Vagina (tissue), 2 donors: ENCODE results near the gene ATG2B. TPM values are rescaled to one million over a fixed set of nuclear protein-coding genes. Genes with fewer than 3 reads are reported as not detected.
A peak's percentile ranks its signal among the peaks of the same experiment; 100 is the strongest.

ENCODE experiments used
- DNase-seq, 2 donors: peaks; one replicate each; pipeline ENCODE4 v3.0.0-alpha.2; 2017; ENCODE audit errors: extremely low spot score in 2 of 2
- H3K27ac ChIP-seq: fragments of 200-600 bp; sonication (generic); one replicate; pipeline ENCODE4 v1.5.1; 2019
- H3K27me3 ChIP-seq: fragments of 200-600 bp; sonication (generic); one replicate; pipeline ENCODE4 v1.5.1; 2019
- H3K36me3 ChIP-seq, 2 donors: fragments of 200-600 bp; sonication (generic); one replicate each; pipeline ENCODE4 v1.5.1; 2017 to 2019
- H3K4me1 ChIP-seq: fragments of 200-600 bp; sonication (generic); one replicate; pipeline ENCODE4 v1.5.1; 2019
- H3K4me3 ChIP-seq, 2 donors: fragments of 200-600 bp; sonication (generic); 1 replicate in 1 of 2; 2 replicates in 1 of 2; pipeline ENCODE4 v1.5.1; 2016 to 2019
- H3K9me3 ChIP-seq: fragments of 200-600 bp; sonication (generic); one replicate; pipeline ENCODE4 v1.5.1; 2019
- CTCF ChIP-seq, 3 experiments: fragments of 450-650 bp in 2 of 3; fragments of 200-600 bp in 1 of 3; sonication (generic) in 1 of 3; IDR thresholded peaks; one replicate each; pipeline ENCODE4 v1.5.1; 2017 to 2019; ENCODE audit warnings: antibody characterized with exemption in 3 of 3, mild to moderate bottlenecking in 2 of 3, moderate library complexity in 2 of 3
- POLR2A ChIP-seq, 2 donors: fragments of 450-650 bp; IDR thresholded peaks; one replicate each; pipeline ENCODE4 v1.6.1; 2017; ENCODE audit warnings: antibody characterized with exemption in 2 of 2, mild to moderate bottlenecking in 2 of 2, moderate library complexity in 2 of 2
- POLR2AphosphoS5 ChIP-seq, 2 donors: sonication (generic); formaldehyde crosslinking; IDR thresholded peaks; one replicate each; pipeline ENCODE4 v1.9.0; 2017; ENCODE audit warnings: antibody characterized with exemption in 2 of 2, mild to moderate bottlenecking in 2 of 2, low read depth in 1 of 2; ENCODE audit not compliant: insufficient read depth in 1 of 2
- intact Hi-C: fragments of 100-400 bp; cut with DNase I; formaldehyde crosslinking; loops from one replicate; pipeline ENCODE4 v1.15.1; 2023
- small RNA-seq: library from RNA; depleted of rRNA; stranded (forward); fragments of <200 nt; gene quantifications from one replicate; pipeline ENCODE3, GENCODE V24; 2016
- total RNA-seq: library from RNA; depleted of rRNA; stranded (reverse); fragments of >200 nt; gene quantifications from one replicate; pipeline ENCODE4 v1.2.3, GENCODE V29; 2016

ATG2B gene
- total RNA-seq, 1 donor from 2014 or later, result 32.2 TPM

- no peak for DNase-seq
- intact Hi-C loops, result no loop called here
- H3K4me3 ChIP-seq, result no peak overlapping the region
- peaks cover 0 to 6% of the 10 kb centered on the region in 2 donors for H3K36me3 ChIP-seq
- H3K27ac ChIP-seq, result peak overlapping the region; percentile 24
- H3K4me1 ChIP-seq, result peaks cover 25% of the 10 kb centered on the region
- H3K9me3 ChIP-seq, result no peaks in the 10 kb centered on the region
- no peaks in the 10 kb centered on the region for H3K27me3 ChIP-seq
- TF ChIP-seq POLR2AphosphoS5 (IDR thresholded peaks at IDR 0.05; ENCODE audit: insufficient read depth in 1 of 2, low read depth in 1 of 2) (no peak), POLR2A (IDR thresholded peaks at IDR 0.05) (no peak), CTCF (IDR thresholded peaks at IDR 0.05) (no peak)
These were observed 133.8 kb downstream of the ATG2B start for GRCh38 chr14:96229315-96229714.

Small RNAs within 50 kb of the gene (small RNA-seq; reads per million reads assigned to genes)
- gene RNU2-33P, result not detected

Other genes with a start within 250 kb of the ATG2B start
- 23.3 TPM for gene BDKRB2, start 158.5 kb downstream of the ATG2B start, total RNA-seq
- gene BDKRB1, start 107.1 kb downstream of the ATG2B start, total RNA-seq, result 2.5 TPM
- gene GSKIP, start 185 bp upstream of the ATG2B start, total RNA-seq, result 8.1 TPM
- 2.0 TPM for gene AK7, start 28.8 kb upstream of the ATG2B start, total RNA-seq
- gene PAPOLA, start 139.0 kb upstream of the ATG2B start, total RNA-seq, result 143 TPM